Stimulated activated CD4-positive, alpha-beta T cell treated with anti-CD3 and anti-CD28 coated beads, Interleukin-2, amount 100 ng/mL, for 48 hours (primary cell): ENCODE results near the gene OTUB2.

ENCODE experiments used
- DNase-seq, 2 donors: peaks; one replicate each; pipeline ENCODE4 v3.0.0-alpha.2; 2020

The OTUB2 gene

GRCh38 chr14:94043111-94043755 lies 17.1 kb downstream of the OTUB2 start:
- DNase-seq, result no peak

- no peak for DNase-seq
Measured at GRCh38 chr14:94043756-94044475, 17.8 kb downstream of the OTUB2 start.

GRCh38 chr14:94044476-94045091 lies 18.4 kb downstream of the OTUB2 start:
- DNase-seq, result no peak

- DNase-seq, result no peak
Measured at GRCh38 chr14:94045101-94045500, 19.0 kb downstream of the OTUB2 start.

GRCh38 chr14:94045563-94046345 lies 19.6 kb downstream of the OTUB2 start:
- DNase-seq, result no peak

- no peak for DNase-seq
Measured at GRCh38 chr14:94046696-94047250, 20.6 kb downstream of the OTUB2 start.

GRCh38 chr14:94047581-94047980 lies 21.4 kb downstream of the OTUB2 start:
- DNase-seq, result no peak

GRCh38 chr14:94048691-94049624 lies 22.8 kb downstream of the OTUB2 start:
- DNase-seq, result no peak

- DNase-seq, result no peak
Measured at GRCh38 chr14:94049625-94050023, 23.5 kb downstream of the OTUB2 start.

GRCh38 chr14:94050231-94050880 lies 24.2 kb downstream of the OTUB2 start:
- no peak for DNase-seq

- no peak for DNase-seq
Measured at GRCh38 chr14:94051115-94051514, 25.0 kb downstream of the OTUB2 start.

- no peak for DNase-seq
Measured at GRCh38 chr14:94051779-94052178, 25.6 kb downstream of the OTUB2 start.

- DNase-seq, result no peak
Measured at GRCh38 chr14:94052199-94052598, 26.1 kb downstream of the OTUB2 start.

- no peak for DNase-seq
Measured at GRCh38 chr14:94052662-94053061, 26.5 kb downstream of the OTUB2 start.

- DNase-seq, result no peak
Measured at GRCh38 chr14:94054401-94054800, 28.3 kb downstream of the OTUB2 start.

- DNase-seq, result no peak
Measured at GRCh38 chr14:94054936-94055335, 28.8 kb downstream of the OTUB2 start.

- DNase-seq, result no peak
Measured at GRCh38 chr14:94056579-94057308, 30.6 kb downstream of the OTUB2 start.

- no peak for DNase-seq
Measured at GRCh38 chr14:94058128-94058673, 32.1 kb downstream of the OTUB2 start.

GRCh38 chr14:94058674-94059138 lies 32.6 kb downstream of the OTUB2 start:
- DNase-seq, result no peak

- DNase-seq, result no peak
Measured at GRCh38 chr14:94059998-94060397, 33.9 kb downstream of the OTUB2 start.
